ENCODE measurements around the gene ATE1.

ATE1 gene

GRCh38 chr10:121879476-121879875 lies 48.4 kb downstream of the ATE1 start:
- in situ Hi-C loops (cut with HindIII; ENCODE audit: low sequenced_read_pairs) = no loop called here

DNA sequence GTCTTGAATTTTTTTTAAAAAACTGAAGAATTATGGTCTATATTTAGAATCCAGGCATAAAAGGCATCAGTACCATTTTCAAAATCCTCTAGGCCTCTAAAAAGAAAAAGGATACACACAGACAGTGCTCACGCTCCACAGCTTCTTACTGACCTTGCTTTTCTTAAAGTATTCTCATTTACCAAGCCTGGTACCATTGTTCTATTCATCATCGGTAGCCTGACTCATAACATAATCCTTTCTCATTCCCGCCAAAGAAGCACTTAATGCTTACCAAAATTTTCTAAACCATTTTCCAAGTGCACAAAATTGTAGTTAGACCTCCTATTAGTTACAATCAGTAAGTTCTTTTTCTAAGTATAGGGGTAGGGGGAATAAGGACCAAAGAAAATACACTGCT lies 54.6 kb downstream of the ATE1 start:
- in situ Hi-C loops (cut with HindIII; ENCODE audit: low sequenced_read_pairs) = no loop called here

GRCh38 chr10:121870413-121870812 lies 57.4 kb downstream of the ATE1 start:
- in situ Hi-C loops (cut with HindIII; ENCODE audit: low sequenced_read_pairs) = no loop called here

- in situ Hi-C loops (cut with HindIII; ENCODE audit: low sequenced_read_pairs) = no loop called here
These were observed 62.3 kb downstream of the ATE1 start for GRCh38 chr10:121865554-121865953.

DNA sequence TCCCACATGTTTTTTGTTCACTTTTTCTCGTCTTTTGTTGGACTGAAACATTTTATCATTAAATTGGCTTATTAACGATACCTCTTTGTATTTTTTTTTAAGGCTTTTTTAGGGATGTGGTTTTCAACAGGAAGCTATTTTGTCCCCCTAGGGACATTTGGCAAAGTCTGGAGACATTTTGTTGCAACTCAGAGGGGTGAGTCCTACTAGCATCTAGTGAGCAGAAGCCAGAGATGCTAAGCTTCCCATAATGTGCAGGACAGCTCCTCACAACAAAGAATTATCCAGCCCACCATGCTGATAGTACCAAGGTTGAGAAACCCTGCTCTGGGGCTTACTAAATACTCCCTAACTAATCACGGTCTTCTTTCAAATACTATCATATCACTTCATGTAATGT lies 63.2 kb downstream of the ATE1 start:
- in situ Hi-C loops (cut with HindIII; ENCODE audit: low sequenced_read_pairs) = no loop called here

DNA sequence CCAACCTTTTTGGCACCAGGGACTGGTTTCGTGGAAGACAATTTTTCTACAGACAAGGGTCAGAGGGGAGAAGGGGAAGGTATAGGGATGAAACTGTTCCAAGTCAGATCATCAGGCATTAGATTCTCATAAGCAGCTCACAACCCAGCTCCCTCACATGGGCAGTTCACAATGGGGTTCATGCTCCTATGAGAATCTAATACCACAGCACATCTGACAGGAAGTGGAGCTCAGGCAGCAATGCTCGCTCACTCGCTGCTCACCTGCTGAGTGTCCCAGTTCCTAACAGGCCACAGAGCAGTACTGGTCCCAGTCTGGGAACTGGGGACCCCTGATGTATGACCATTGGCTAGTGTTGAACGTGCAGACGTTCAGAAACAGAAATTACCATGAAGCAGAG lies 63.7 kb downstream of the ATE1 start:
- in situ Hi-C loops (cut with HindIII; ENCODE audit: low sequenced_read_pairs) = no loop called here

DNA sequence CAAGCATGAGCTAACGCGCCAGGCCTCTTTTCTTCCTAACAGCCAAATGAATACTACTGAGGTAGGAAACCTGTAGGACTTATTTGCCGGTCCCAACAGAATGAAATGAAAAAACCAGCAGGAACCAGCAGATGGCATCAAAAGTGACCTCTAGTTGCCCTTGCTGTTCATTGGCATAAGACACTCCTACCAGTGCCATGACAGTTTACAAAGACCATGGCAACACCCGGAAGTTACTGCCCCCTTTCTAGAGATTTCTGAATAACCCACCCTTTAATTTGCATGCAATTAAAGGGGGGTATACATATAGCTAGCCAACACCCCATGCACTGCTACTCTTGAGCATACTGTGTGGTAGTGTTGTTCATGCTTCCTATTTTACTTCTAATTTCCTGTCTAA lies 65.2 kb downstream of the ATE1 start:
- in situ Hi-C loops (cut with HindIII; ENCODE audit: low sequenced_read_pairs) = no loop called here

DNA sequence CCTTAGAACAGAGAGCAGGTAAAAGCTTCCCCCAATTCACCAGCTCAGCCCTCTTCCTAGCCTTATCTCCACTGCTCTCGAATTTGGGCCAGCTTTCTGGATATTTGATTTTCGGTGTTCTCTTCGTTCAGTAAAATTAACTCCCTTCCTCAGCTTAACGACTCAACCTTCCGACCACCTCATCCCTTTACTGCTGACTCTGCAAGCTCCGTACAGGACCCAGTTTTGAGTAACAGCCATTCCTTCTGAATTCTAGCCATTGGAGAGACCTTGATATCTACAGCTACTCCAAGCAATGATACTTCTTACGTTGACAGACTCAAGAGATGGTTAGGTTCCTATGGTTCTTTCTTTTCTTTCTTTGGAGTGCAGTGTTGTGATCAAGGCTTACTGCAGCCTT lies 65.8 kb downstream of the ATE1 start:
- in situ Hi-C loops (cut with HindIII; ENCODE audit: low sequenced_read_pairs) = no loop called here

GRCh38 chr10:121860810-121861209 lies 67.0 kb downstream of the ATE1 start:
- in situ Hi-C loops (cut with HindIII; ENCODE audit: low sequenced_read_pairs) = no loop called here

DNA sequence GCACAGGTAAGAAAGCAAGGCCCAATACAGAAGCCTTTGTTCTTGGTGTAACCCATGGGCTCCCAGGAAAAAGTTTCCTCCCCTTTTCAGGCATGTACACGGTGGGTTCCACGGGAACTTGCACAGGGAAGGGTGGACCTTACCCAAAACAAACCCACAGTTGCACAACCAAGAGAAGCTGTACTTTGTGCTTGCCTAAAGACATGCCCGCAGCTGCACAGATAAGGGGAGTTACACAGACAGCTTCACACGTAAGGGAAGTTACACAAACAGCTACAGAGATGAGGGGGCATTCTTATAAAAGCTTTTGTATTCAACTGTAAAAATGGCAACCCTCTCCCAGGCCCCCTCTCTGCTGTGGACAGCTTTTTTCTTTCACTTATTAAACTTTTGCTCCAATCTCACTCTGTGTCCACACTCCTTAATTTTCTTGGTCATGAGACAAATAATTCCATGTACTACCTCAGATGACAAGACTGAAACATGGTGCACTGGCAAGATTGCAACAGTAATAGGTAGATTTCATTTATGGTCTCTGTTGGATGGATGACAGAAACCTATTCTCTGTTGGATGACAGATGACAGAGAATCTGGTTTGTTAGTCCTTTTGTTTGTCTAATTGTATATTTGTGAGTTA lies 72.9 kb downstream of the ATE1 start:
- in situ Hi-C loops (cut with HindIII; ENCODE audit: low sequenced_read_pairs) = no loop called here

DNA sequence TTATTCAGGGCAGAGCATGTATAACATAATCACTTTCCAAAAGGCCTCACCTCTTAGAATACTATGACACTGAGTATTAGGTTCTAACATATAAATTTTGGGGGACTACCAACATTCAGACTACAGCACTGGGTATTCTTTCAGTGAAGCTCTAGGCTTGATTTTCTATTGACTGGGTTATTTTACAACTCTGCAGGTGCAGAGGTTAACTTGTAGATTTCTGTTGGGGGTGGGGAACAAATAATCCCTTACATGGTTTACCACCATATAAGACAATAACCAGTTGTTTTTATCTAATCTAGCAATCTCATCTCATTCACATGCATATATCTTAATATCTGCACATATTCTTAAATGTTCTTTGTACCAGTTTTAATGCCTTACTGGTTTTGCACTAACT lies 73.9 kb downstream of the ATE1 start:
- in situ Hi-C loops (cut with HindIII; ENCODE audit: low sequenced_read_pairs) = no loop called here

DNA sequence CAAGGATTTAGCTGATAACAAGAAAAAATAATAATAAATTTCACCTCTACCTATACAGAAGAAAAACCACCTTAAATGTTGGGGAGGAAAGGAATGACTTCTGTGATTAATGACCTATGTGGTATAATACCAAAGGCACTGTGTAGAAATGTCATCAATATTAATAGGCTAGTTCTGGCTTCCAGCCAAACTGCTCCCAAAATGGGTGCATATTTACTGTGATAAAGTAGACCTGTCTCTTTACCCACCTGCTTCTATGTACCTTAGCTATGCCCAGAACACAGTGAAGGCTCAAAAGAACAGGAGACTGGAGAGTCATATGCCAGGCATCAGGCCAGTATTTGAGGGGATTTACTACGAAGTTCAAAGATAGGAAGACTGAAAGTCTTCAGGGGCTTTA lies 76.0 kb downstream of the ATE1 start:
- in situ Hi-C loops (cut with HindIII; ENCODE audit: low sequenced_read_pairs) = no loop called here

- in situ Hi-C loops (cut with HindIII; ENCODE audit: low sequenced_read_pairs) = no loop called here
These were observed 79.7 kb downstream of the ATE1 start for GRCh38 chr10:121848082-121848481.

GRCh38 chr10:121846555-121846954 lies 81.3 kb downstream of the ATE1 start:
- in situ Hi-C loops (cut with HindIII; ENCODE audit: low sequenced_read_pairs) = no loop called here

GRCh38 chr10:121845044-121845784 lies 82.6 kb downstream of the ATE1 start:
- in situ Hi-C loops (cut with HindIII; ENCODE audit: low sequenced_read_pairs) = no loop called here

- in situ Hi-C loops (cut with HindIII; ENCODE audit: low sequenced_read_pairs) = no loop called here
These were observed 83.3 kb downstream of the ATE1 start for GRCh38 chr10:121844537-121844936.

DNA sequence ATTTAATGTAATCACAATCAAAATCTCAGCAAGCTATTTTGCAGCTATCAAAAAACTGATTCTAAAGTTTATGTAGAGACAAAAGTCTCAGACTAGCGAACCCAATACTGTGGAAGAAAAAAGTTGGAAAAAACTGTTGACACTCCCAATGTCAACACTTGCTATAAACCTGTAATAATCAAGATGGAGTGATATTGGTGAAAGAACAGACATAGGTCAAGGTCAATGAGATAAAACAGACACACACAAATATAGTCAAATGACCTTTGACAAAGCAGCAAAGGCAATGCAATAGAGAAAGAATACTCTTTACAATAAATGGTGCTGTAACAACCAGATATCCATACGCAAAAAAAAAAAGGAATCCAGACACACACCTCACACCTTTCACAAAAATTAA lies 84.5 kb downstream of the ATE1 start:
- in situ Hi-C loops (cut with HindIII; ENCODE audit: low sequenced_read_pairs) = no loop called here

- in situ Hi-C loops (cut with HindIII; ENCODE audit: low sequenced_read_pairs) = no loop called here
These were observed 86.0 kb downstream of the ATE1 start for GRCh38 chr10:121841862-121842261.

- in situ Hi-C loops (cut with HindIII; ENCODE audit: low sequenced_read_pairs) = no loop called here
These were observed 88.9 kb downstream of the ATE1 start for GRCh38 chr10:121838931-121839330.

DNA sequence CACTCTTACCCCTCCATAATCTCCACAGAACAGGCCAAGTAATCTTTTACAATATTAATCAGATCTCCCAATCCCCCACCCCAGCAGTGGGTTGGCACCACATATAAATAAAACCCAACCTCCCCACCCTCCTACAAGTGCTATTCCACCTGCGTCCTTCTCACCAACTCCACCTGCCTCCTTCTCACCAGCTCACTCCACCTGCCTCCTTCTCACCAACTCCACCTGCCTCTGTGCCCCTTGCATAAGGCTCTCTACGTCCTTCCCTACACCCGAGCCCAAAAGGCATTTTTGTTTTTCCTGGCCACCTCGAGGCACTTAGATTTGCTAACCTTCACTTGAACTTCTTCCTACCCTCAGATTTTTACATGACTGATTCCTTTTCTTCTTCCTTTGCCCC lies 89.7 kb downstream of the ATE1 start:
- in situ Hi-C loops (cut with HindIII; ENCODE audit: low sequenced_read_pairs) = no loop called here

GRCh38 chr10:121836171-121836570 lies 91.7 kb downstream of the ATE1 start:
- in situ Hi-C loops (cut with HindIII; ENCODE audit: low sequenced_read_pairs) = no loop called here

GRCh38 chr10:121835376-121835775 lies 92.5 kb downstream of the ATE1 start:
- in situ Hi-C loops (cut with HindIII; ENCODE audit: low sequenced_read_pairs) = no loop called here

- in situ Hi-C loops (cut with HindIII; ENCODE audit: low sequenced_read_pairs) = no loop called here
These were observed 93.1 kb downstream of the ATE1 start for GRCh38 chr10:121834757-121835156.
